Fibroblast of gingiva (primary cell): ENCODE measurements around the gene IQCC.
"Not testable (repeated sequence)": the region's sequence is repeated elsewhere in the genome, so short reads cannot be mapped to it uniquely, and the experiment has no call there.

Experiments used
- DNase-seq: peaks from one replicate; pipeline ENCODE4 v3.0.0-alpha.2; 2011; ENCODE audit warnings: low read depth

IQCC gene

DNA sequence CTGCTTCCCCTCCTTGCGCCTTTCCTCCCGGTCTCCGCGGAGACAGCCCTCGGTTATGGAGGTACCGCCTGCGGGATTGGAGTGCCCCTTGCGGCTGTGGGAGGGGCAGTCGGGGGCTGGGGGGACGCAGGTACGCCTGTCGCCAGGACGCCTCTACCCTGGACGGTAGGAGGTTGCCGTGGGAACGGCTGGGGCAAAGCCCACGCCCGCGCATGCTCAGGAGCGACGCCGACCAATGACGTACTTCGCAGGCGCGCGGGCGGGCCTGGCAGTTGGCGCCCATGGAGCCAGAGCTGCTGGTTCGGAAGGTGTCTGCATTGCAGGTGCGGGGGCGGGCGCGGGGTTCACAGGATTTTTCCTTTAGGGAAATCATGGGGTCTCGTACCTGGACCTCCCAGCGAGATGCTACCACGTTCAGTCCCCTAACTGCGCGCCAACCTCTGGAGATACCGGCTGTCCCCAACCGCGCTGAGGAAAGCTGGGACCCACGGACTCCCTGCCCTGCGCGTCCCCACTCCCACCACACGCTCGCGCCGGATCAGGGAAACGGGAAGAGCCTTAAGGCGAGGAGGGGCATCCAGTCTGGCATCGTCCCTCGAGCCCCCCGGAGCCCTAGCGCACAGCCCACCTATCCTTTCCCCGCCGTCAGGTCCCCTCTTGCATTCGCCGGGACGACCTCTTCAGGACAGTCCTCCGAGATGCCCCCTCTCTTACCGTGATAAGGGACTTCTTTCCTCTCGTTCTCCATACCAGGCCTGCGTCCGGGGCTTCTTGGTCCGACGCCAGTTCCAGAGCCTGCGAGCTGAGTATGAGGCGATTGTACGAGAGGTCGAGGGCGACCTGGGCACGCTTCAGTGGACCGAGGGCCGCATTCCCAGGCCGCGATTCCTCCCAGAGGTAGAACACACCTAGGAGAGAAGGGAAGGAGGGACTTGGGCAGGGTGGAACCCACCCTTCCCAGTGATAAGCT is at the start of gene IQCC:
TSS of gene IQCC (plus strand) at position 271 of the 970 bp plus-strand sequence. CDS start at position 282, 11 bp downstream.
- DNase-seq: peak; percentile 72

DNA sequence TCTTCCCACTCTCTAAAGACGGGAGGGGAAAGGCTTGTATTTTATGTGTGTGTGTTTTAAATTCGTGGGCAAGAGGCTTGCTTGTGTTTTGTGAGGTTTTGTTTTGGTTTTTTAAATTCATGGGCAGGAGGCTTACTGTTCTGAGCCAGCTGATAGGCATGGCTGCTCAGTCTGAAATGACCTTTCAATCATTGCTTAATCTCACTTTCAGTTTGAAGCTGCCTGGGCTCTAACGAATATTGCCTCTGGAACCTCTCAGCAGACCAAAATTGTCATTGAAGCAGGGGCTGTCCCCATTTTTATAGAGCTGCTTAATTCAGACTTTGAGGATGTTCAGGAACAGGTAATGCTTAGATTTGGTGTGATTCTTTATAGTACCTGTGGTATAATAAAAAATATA is 46.3 kb upstream of the IQCC start:
- DNase-seq: no peak

DNA sequence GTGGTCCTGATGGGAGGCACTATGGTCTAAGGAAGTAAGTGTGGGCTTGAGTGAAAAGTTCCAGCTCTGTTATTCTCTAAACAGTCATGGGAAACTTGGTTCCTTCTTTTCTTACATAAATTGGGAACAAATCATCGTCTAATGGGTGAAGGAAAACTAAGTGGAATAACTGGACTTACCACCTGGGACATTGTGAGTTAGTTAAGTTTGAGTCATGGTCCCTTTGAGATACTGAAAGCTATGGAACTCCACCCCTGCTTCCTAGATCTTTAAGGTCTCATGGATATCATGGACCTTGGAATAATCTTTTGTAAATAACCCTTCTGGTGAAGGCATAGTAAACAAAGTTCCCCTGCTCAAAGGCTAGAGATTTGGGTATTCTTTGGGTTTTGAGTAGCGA is 42.1 kb upstream of the IQCC start:
- DNase-seq: no peak

DNA sequence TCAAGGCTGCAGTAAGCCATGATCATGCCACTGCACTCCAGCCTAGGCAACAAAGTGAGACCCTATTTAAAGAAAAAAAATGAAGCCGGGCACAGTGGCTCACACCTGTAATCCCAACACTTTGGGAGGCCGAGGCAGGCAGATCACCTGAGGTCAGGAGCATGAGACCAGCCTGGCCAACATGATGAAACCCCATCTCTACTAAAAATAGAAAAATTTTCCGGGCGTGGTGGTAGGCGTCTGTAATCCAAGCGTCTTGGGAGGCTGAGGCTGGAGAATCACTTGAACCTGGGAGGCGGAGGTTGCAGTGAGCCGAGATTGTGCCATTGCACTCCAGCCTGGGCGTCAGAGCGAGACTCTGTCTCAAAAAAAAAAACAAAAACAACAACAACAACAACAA is 39.8 kb upstream of the IQCC start:
- not testable (repeated sequence) for DNase-seq

DNA sequence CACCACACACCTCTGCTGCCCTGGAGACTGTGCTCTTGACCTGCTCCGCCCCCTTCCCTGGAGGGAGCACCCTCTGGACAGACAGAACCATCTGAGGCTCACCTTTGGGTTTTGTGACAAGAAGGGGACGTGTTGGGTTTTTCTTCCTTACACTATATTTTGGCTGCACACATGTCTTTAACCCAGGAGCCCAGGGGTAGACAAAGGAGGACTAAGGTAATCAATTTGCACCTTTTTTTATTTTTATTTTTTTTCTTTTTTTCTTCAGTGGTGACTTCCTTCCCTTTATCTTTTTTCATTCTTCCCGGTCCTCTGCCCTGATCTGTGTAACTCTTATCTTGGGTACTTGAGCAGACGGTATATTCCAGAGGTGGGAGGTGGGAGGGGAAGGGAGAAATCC is 34.5 kb upstream of the IQCC start:
- DNase-seq: no peak

DNA sequence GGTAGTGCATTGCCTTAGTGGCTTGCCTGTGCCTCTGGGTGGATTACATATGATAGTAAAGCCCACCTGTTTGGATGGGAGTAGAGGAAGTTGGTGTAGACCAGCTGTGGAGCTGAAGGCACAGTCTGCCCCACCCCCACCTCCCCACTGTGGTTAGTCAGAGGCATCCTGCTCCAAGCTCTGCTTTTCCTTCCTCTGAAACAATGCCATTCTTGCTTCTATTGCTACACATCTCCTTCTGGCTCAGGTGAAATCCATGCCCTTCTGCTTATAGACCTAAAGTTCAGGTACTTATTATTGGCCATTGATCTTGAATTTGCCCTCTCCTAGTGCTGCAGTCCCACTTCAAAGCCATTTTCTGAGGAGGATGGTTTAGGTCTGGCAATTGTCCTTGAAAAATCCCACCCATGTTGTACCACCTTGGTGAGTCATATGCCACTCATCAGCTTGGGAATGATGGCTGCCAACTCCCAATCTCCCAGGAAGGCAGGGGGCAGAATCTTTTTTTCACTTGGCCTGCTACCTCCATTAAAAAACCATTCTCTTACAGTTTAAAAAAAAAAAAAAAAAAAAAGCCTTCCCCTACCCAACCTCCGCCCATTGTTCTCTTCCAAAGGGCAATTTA is 32.7 kb upstream of the IQCC start:
- DNase-seq: no peak

DNA sequence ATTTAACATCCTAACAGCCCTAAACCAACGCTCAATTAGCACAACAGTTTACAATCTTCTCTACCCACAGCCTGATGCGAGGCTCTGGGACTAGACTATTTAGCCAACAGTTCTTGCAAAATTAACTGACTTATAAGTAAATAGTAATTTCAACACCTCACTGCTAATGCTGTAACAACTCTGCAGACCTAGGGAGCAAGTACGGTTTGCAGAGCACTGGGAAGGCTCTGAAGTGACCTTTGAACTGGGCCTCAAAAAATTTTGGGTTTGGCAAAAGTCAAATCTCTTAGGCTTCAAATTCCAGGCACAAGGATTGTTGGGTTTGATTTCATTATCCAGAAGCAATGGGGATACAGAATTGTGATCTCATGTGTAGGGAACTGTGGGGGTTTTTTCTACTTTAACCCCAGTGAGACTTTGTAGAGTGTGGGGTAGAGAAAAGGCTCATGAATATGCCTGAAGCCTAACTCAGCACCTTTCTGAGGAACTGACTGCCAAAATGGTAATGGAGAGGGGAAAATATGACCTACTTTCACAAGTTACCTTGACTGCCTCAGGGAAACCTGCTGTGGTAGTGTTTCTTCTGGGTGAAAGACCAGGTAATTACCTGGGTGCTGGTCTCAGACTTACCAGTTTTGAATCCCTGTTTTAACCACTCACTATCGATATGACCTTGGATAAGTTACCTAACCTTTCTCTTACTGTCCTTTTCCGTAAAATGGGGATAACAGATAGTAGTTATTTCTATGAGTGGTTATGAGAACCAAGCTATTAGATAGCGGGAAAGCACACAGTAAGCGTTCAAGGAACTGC is 26.9 kb upstream of the IQCC start:
- DNase-seq: no peak

DNA sequence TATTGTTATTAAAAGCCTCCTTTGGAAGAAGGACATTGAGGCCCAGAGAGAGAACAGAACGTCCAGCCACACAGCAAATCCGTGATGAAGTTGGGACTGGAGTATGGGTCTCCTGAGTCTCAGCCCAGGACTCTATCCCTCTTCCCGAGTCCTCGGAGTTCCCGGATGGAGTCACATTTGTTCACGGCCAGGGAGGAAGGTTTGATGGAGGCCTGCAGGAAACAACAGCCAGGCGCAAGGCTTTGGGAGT is 26.4 kb upstream of the IQCC start:
- no peak for DNase-seq

DNA sequence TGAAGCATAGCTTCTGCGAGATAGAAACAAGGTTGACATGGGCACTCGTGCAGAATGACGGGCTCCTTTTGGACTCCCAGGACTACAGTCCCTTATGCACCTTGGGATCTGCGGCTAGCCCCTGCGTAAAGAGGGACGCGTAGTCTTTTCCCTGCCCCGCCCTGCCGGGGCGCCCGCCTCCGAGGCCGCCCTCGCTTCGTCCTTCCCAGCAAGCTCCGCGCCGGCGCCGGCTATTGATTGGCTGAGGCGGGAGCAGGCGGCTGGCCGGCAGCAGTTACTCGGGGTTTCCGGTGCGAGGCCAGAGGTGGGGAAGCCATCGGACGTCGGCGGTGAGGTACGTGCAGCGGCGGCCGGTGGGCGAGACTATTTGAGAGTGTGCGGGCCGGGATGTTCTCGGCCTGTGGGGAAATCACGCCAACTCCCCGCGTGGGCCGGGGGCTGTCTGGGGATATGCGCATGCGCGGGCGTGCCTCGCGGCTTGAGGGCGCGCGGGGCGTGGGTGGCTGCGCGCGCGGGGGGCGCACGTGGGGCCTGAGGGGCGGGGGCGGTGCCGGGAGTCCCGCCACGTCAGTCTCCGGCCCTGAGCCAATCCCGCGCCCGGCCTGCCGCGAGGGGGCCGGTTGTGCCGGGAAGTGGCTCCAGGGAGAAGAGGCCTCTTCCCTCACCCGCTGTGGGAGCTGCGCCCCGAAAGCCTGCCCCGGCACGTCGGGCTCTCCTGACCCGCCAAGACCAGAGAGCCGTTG is 25.9 kb upstream of the IQCC start, which contains the start of gene TXLNA:
TSS of gene TXLNA (plus strand) at position 233 of the 743 bp plus-strand sequence. CDS start 671 bp downstream, outside the sequence.
- DNase-seq: peak; percentile 91

DNA sequence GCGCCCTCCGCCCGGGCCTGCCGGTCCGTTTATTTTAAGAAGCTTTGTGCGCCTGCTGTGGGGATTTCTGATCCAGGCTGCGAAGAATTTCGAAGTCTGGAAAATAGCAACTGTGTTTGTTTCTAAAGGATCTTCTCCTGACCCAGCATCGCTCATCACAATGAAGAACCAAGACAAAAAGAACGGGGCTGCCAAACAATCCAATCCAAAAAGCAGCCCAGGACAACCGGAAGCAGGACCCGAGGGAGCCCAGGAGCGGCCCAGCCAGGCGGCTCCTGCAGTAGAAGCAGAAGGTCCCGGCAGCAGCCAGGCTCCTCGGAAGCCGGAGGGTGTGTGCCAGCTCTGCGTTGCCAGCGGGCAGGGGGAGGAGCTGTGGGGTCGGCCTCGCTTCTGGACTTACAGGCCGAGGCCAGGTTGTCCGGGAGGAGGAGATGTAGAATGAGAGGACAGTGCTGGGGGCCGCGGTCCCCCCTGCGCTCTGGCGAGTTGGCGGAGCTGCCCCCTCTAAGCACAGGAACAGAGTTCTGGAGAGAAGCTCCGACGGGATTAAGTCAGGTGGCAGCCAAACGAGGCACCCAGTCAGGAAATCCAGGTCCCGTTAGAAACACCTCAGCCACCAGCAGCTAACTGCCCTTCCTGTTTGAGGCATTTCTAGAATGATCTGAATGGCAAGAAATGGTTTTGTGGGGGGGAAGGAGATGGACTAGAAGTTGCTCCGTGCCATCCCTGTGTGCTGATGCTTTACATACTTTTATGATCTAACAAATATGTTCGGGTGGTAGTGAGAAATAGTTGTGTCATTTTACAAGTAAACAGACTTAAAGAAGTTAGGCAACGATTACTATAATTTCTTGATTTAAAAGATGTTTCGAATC is 25.0 kb upstream of the IQCC start:
- DNase-seq: peak; percentile 86

DNA sequence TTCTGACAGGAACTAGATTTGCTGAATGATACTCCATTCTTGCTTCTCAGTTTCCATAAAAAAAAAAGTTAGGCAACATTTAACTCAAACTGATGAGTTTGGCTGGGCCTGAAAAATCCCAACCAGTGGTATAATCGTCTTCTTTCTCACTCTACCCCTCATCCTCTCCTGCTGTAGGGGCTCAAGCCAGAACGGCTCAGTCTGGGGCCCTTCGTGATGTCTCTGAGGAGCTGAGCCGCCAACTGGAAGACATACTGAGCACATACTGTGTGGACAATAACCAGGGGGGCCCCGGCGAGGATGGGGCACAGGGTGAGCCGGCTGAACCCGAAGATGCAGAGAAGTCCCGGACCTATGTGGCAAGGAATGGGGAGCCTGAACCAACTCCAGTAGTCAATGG is 24.4 kb upstream of the IQCC start:
- no peak for DNase-seq

DNA sequence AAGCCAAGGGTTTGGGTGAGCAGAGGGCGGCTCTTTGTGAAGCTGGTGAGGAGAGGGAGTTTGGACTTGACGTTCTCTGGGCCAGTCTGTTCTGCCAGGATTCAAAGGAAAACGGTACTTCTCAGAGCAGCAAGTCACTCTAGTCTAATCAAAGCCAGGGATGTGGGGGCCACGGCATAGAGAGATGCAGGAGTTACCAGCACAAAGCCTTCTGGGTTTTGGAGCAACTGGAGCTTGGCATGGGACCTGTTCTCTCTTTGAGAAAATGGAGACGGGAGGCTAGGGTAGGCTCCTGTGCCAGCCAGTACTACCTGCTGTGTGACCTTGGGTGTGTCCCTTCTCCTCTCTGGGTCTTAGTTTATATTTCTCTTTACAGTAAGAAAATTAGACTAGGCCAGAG is 23.9 kb upstream of the IQCC start:
- DNase-seq: no peak

DNA sequence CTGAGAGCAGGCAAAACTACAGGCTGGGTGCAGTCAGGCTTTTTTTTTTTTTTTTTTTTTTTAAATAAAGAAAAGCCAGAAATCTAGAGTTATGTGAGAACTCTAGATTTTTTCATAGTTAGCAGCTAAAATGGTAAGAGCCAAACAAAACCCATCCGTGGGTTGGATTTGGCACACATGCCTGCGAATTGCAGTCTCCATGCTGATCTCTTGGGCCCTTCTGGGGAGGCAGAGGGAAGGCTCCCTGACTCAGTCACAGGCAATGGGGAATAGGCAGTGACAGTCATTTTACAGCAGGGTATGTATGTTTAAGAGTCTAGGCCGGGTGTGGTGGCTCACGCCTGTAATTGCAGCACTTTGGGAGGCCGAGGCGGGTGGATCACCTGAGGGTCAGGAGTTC is 23.4 kb upstream of the IQCC start:
- peak; percentile 17 for DNase-seq

DNA sequence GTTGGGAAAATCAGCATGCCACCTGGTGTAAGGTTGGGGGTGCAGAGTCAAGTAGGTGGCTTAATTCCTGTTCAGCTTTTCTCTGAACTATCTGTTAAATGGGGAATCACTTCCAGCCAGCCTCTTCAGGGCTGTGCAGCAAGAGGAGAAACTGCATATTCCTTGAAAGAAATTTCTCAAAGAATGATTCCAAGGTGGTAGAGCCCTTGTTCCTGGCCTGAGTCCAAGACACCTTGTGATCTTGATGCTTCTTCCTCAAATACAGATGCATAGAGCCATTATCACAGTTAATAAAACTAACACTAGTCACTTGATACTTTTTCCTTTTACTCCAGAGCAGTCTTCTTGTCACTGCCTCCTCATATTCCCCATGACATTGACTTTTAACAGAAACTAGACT is 20.8 kb upstream of the IQCC start:
- DNase-seq: no peak

DNA sequence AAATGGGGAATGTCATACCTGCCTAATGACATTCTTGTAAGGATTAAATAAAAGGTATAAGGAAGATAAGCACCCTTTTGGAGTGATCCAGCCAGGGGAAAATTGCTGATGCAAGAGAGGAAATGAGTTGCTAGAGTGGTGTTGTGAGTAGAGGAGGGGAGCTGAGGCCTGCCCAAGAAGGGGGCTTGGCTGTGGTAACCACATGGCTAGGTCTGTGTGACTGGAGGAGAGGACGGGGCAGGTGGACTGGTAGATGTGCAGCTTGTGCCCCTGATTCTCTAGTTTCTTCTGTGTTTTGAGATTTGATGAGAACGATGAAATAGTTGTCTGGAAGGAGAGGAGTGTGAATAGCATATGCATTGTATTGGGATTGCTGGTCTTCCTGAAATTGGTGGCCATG is 19.4 kb upstream of the IQCC start:
- no peak for DNase-seq

DNA sequence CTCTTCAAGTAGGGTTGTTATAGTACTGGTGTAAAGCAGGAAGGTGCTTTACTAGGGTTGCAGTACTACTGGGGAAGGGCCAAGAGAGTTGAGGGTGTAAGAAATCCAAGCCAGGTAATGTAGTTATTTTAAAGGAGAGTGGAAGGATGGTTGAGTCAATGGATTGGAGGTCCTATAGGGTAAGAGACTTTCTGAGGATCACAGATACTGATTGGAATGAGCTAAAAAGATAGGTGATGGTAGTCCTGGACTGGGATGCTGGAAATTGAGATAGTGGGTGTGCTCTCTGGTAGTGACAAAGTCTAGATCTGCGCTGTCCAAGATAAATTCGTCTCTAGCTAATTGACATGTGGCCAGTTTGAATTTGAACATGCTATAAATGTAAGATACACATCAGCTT is 19.0 kb upstream of the IQCC start:
- no peak for DNase-seq

DNA sequence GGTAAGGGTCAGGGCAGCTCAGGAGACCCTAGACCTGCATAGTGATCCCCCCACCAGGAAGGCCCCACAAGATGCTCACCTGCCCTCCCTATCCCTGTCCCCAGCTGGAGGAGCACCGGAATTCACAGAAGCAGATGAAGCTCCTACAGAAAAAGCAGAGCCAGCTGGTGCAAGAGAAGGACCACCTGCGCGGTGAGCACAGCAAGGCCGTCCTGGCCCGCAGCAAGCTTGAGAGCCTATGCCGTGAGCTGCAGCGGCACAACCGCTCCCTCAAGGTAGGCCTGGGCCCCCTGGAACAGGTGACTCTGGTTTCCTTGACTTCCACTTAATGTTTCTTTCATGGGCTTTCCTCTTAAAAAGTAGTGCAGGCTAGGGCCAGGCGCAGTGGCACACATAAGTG is 17.6 kb upstream of the IQCC start:
- DNase-seq: no peak

DNA sequence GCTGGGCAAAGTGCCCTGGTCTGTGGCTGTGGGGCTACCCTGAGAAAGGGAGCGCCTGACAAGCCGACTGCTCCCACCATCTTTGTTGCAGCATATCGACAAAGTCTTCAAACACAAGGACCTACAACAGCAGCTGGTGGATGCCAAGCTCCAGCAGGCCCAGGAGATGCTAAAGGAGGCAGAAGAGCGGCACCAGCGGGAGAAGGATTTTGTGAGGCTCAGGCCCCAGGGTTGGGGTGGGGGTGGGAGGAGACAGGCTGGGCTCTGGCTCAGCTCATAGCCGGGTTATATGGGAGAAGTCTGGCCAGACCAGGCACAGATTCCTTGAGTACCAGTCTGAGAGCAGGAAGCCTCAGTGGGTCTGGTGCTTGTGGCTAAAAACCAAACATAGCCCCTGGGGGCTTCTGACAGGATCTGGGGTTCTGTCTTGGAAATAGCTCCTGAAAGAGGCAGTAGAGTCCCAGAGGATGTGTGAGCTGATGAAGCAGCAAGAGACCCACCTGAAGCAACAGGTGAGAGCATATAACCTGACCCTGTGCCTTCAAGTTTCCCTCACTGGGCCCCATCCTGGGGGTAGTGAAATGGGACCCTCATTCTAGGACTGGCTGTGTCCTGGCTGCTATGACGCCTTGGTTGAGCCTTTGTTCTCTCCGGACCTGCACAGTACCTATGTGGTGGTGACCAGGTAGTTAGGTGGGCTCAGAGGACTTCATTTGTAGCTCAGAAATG is 13.1 kb upstream of the IQCC start:
- no peak for DNase-seq

DNA sequence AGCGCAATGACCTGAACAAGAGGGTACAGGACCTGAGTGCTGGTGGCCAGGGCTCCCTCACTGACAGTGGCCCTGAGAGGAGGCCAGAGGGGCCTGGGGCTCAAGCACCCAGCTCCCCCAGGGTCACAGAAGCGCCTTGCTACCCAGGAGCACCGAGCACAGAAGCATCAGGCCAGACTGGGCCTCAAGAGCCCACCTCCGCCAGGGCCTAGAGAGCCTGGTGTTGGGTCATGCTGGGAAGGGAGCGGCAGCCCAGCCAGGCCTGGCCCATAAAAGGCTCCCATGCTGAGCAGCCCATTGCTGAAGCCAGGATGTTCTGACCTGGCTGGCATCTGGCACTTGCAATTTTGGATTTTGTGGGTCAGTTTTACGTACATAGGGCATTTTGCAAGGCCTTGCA is 10.5 kb upstream of the IQCC start:
- no peak for DNase-seq

DNA sequence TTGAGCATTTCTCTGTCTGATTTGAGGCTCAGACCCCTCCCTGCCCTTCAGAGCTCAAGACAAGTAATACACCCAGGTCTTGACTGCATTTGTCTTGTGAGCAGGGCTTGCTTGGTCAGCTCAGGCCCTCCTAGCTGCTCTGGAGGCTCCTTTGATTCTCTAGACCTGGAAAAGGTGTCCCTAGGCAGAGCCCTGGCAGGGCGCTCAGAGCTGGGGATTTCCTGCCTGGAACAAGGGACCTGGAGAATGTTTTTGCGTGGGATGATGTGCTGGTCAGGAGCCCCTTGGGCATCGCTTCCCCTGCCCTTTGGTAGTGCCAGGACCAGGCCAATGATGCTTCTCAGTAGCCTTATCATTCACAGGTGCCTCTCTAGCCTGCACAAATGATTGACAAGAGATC is 9.9 kb upstream of the IQCC start:
- DNase-seq: no peak
